ENCODE measurements around the gene AMBP.

GRCh38 chr9:114048533-114049415 lies 29.3 kb downstream of the AMBP start:
- no peak for TF ChIP-seq EZH2 (IDR thresholded peaks at IDR 0.05; ENCODE audit: insufficient read depth, poor library complexity, severe bottlenecking)
- no peak for TF ChIP-seq EZH2phosphoT487 (IDR thresholded peaks at IDR 0.05; ENCODE audit: insufficient read depth, low read depth)
